ENCODE measurements around the gene TSSK3. TPM values are rescaled to one million over a fixed set of nuclear protein-coding genes. Genes with fewer than 3 reads are reported as not detected.

The TSSK3 gene
- total RNA-seq, 1 experiment from 2014 or later: 1.6 TPM

GRCh38 chr1:32394141-32394889 lies 32.0 kb downstream of the TSSK3 start, which contains the start of gene BSDC1 (continued):
- no peak for TF ChIP-seq CTCF (IDR thresholded peaks at IDR 0.05 in 2 of 3, conservative IDR thresholded peaks at IDR 0.05 in 1 of 3; ENCODE audit: borderline replicate concordance in 1 of 3, insufficient read depth in 1 of 3, low read depth in 2 of 3, low read length in 2 of 3)
- no peak for TF ChIP-seq ELF1 (IDR thresholded peaks at IDR 0.05; ENCODE audit: borderline replicate concordance, low read depth)
- TF ChIP-seq FOSL1 (IDR thresholded peaks at IDR 0.05; ENCODE audit: low read depth): no peak
- no peak for TF ChIP-seq EZH2phosphoT487 (IDR thresholded peaks at IDR 0.05; ENCODE audit: borderline replicate concordance)
- no peak for TF ChIP-seq CEBPB (IDR thresholded peaks at IDR 0.05; ENCODE audit: low read depth)
- TF ChIP-seq POLR2AphosphoS5 (IDR thresholded peaks at IDR 0.05; ENCODE audit: low read depth, low read length): peak; percentile 97
- TF ChIP-seq ZBTB33 (IDR thresholded peaks at IDR 0.05; ENCODE audit: extremely low read depth, insufficient replicate concordance, low read length): peak; percentile 69
- peak; percentile 50 for TF ChIP-seq JUND (IDR thresholded peaks at IDR 0.05)
- peak; percentile 93 for TF ChIP-seq YY1 (IDR thresholded peaks at IDR 0.05; ENCODE audit: extremely low read depth, insufficient replicate concordance, low read depth, low read length)
- TF ChIP-seq RAD21 (IDR thresholded peaks at IDR 0.05; ENCODE audit: low read depth): no peak
- TF ChIP-seq ZFX (IDR thresholded peaks at IDR 0.05): peak; percentile 81

Data from HCT116 (cell line).